A549 (cell line): ENCODE measurements around the gene CCDC170.

ENCODE experiments used
- CBX2 ChIP-seq: fragments of 200-600 bp; sonication (generic); IDR thresholded peaks from 2 replicates; pipeline ENCODE4 v1.6.1; 2016; ENCODE audit warnings: low read depth, mild to moderate bottlenecking, borderline replicate concordance
- CHD2 ChIP-seq: fragments of 150-350 bp; IDR thresholded peaks from 2 replicates; pipeline ENCODE4 v1.6.1; 2014; ENCODE audit warnings: low read length; ENCODE audit not compliant: partially characterized antibody
- CTCF ChIP-seq: fragments of >200 bp; sonication (Bioruptor Twin); formaldehyde crosslinking; IDR thresholded peaks from 3 replicates; pipeline ENCODE4 v1.5.1; 2016
- ELK1 ChIP-seq: fragments of 150-350 bp; IDR thresholded peaks from 2 replicates; pipeline ENCODE4 v1.6.1; 2014; ENCODE audit warnings: low read depth, mild to moderate bottlenecking, low read length
- HDAC2 ChIP-seq: fragments of 200-600 bp; sonication (generic); IDR thresholded peaks from 2 replicates; pipeline ENCODE4 v1.6.1; 2016
- JUN ChIP-seq, 2 experiments: fragments of >200 bp; sonication (Bioruptor Twin); formaldehyde crosslinking; IDR thresholded peaks; 2 replicates in 1 of 2; 3 replicates in 1 of 2; pipeline ENCODE4 v1.6.1; 2016 to 2017
- NFE2L2 ChIP-seq: fragments of 150-350 bp; conservative IDR thresholded peaks from 2 replicates; pipeline ENCODE4 v1.6.1; 2014; ENCODE audit warnings: low read length
- NPAS2 ChIP-seq: fragments of 250-450 bp; sonication (Bioruptor Pico); IDR thresholded peaks from 2 replicates; pipeline ENCODE4 v1.8.0; 2022; ENCODE audit warnings: mild to moderate bottlenecking, moderate library complexity, borderline replicate concordance
- POLR2A ChIP-seq: IDR thresholded peaks from 2 replicates; pipeline ENCODE4 v1.6.1; 2012; ENCODE audit warnings: mild to moderate bottlenecking, low read length
- RAD21 ChIP-seq, 2 experiments: fragments of >200 bp in 1 of 2; sonication (Bioruptor Twin) in 1 of 2; formaldehyde crosslinking in 1 of 2; IDR thresholded peaks in 1 of 2; conservative IDR thresholded peaks in 1 of 2; 2 replicates in 1 of 2; 3 replicates in 1 of 2; pipeline ENCODE4 v1.6.1; 2012 to 2018; ENCODE audit warnings: inconsistent platforms in 1 of 2
- ZFP36 ChIP-seq: fragments of 450-650 bp; IDR thresholded peaks from 2 replicates; pipeline ENCODE4 v1.6.1; 2014; ENCODE audit warnings: borderline replicate concordance; ENCODE audit not compliant: partially characterized antibody

- TF ChIP-seq POLR2A (no peak), CHD2 (no peak), RAD21 (conservative IDR thresholded peaks at IDR 0.05 in 1 of 2, IDR thresholded peaks at IDR 0.05 in 1 of 2) (no peak), CBX2 (no peak), ZFP36 (no peak), HDAC2 (no peak), CTCF (no peak), JUN (IDR thresholded peaks at IDR 0.05) (no peak), NFE2L2 (no peak), NPAS2 (CRISPR knock-in tag) (no peak), ELK1 (no peak)
Observed at GRCh38 chr6:151494235-151494935, 568 bp downstream of the CCDC170 start.
